HUDEP-2 (cell line): ENCODE measurements around the gene VAV3.
A peak's percentile ranks its signal among the peaks of the same experiment; 100 is the strongest.

Experiments used
- DNase-seq, 76 experiments: peaks; one replicate each; lab custom pipeline; 2025; ENCODE audit not compliant: unreplicated experiment in 76 of 76; lab: John Stamatoyannopoulos, UW

VAV3 gene

DNA sequence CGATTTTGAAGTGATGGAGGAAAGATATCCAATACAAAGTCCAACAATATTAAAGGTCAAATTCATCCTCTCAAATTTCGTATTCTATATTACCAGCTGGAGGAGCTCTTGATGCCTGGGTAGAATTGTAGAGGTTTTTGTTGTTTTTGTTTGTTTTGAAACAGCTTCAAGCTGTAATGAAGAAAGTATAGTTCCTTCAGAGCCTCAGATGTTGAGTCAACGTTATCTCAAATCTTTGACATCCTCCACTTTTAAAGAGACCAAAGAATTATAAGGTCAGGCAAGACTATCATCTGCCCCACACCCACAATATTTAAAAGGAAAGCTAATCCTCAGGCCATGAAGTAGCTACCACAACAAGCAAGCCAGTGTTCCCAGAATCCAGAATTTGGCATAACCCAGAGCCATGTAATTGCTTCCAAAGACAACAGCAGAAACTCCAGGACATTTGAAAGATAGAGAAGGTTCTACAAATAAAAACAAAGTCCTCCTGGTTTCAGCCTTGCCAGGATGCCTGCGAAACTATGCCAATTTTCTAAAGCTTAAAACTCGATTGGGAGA lies 24.9 kb downstream of the VAV3 start:
- DNase-seq = no peak

- no peak for DNase-seq
Measured at GRCh38 chr1:107939256-107939655, 25.7 kb downstream of the VAV3 start.

- peak in 6 of 76 experiments; percentile 6 to 27 (median 7) for DNase-seq
Measured at GRCh38 chr1:107936498-107937481, 28.2 kb downstream of the VAV3 start.

DNA sequence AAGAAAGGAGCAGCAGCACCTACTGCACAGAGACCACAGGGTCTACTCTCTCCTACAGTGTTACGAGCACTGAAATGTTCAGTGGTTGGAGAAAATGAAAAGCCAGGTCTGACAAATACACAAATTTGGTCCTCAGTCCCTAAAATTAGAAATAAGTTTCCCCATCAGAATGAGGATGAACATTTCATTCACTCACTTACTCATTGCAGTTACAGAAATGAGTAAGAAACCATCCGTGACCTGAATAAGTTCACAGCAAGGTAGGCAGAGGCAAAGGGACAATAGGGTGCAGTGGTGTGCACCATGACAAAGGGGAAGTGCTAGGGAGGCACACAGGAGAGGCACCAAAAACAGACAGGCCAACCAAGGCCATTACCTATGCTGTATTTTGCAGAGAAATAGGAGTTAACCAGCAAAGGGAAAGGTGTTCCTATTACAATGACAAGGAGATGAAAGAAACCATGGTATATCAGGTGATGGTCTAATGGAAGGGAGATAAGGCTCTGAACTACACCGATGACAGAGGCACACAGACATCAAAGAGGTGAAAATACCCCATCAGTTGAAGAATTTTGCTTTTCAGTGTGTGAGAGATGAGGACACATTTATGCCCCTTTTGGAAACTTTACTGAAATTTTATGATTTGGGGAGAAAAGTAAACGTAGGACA lies 29.4 kb downstream of the VAV3 start:
- no peak for DNase-seq

DNA sequence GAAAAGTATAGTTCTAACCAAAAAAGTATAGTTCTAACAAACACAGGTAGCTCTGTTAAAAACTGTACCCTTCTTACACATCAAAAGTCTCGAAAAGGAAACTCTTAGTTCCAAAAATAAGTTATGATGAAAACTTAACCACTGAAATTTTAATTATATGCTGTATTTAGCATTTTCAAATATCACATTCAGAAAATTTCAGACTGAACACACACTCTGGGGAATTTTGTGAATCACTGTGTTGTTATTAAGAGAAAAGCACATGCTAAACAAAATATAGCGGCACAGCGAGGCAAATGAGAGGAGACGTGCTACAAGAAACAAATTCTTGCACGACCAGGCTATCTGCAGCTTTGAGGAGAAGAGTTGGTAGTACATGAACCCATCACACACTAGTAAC lies 30.4 kb downstream of the VAV3 start:
- DNase-seq = no peak

DNA sequence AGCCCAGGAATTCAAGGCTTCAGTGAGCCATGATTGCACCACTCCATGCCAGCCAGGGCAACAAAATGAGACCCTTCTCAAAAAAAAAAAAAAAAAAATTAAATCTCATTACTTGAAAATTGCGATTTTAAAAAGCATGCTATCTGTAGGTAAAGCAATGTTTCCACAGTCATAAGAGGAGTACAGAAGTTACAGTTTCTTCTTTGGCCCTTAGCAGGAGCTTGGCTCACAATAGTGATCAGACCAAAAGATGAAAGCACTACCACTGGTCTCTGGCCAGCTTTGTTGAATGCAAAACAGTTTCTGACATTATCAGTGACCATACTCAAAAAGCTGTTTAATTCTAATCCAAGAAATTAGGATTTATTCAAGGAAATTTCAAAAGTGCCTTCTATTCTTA lies 31.2 kb downstream of the VAV3 start:
- no peak for DNase-seq

GRCh38 chr1:107930292-107930691 lies 34.7 kb downstream of the VAV3 start:
- no peak for DNase-seq

- DNase-seq = no peak
Measured at GRCh38 chr1:107927820-107928219, 37.2 kb downstream of the VAV3 start.

GRCh38 chr1:107926436-107927080 lies 38.4 kb downstream of the VAV3 start:
- DNase-seq = peak in 1 of 76 experiments; percentile 30

DNA sequence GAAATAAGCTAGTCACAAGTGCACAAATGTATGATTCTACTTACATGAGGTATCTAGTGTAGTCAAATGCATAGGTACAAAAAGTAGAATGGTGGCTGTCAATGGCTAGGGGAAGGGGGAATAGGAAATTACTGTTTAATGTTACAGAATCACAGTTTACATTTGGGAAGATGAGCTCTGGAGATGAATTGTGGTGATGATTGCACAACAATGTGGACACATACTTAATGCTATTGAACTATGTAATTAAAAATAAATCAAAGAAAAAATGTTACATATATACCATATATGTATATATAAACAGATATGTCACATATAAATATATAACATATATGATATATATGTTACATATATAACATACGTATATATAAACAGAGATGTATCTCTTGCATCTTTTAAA lies 39.4 kb downstream of the VAV3 start:
- no peak for DNase-seq

DNA sequence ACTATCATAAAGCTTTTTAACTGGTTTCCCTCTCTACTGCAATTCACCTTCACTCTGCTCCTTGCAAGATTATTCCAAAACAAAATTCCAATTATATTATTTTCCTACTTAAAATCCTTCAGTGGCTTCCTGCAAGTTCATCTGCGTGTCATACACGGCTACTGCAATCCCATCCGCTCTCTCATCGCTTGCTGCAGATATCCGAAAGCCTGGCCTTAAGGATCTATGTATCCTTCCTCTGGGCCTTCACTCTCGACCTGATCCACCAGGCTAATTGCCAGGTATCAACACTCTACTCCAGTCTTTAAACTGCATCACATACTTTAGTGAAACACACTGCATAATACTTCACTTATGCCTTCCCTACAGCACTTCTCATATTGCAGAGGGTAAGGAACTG lies 44.0 kb downstream of the VAV3 start:
- no peak for DNase-seq

GRCh38 chr1:107920561-107920960 lies 44.4 kb downstream of the VAV3 start:
- DNase-seq = no peak

DNA sequence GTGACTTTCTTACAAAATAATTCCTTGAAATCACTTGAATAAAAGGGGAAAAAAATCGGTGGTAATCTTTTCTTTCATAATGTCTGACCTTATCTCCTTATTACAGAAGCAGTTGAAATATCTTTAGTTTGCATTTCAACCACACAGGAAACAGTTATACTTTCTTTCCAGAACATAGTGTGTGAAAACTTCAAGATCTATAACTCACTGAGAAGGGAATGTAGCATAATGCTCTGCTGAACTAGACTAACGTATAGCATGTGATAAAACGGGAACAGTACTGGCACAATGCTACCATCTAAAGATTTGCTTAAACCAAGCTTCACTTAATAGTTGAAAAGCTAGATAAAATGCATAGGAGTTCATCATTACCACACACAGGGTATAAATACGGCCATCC lies 45.0 kb downstream of the VAV3 start:
- peak in 3 of 76 experiments; percentile 15 to 49 (median 48) for DNase-seq

GRCh38 chr1:107914119-107914765 lies 50.7 kb downstream of the VAV3 start:
- DNase-seq = no peak

DNA sequence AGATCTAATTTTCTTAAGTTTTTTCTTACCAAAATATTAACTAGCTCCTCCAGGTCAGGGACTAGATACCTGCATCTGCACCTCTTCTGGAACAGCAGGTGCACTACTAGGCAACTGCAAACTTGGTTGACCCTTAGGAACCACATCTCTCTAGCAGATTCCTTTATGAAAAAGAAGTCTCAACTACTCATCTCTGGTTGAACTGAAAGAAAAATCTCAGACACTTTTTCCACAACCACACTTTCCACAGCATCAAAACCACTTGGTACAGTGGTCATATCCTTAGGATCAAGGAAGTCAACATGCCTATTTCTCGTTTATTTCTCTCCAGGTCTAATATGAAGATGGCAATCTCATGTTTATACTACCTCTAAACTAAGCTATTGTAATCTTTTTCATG lies 52.3 kb downstream of the VAV3 start:
- DNase-seq = no peak

- DNase-seq = no peak
Measured at GRCh38 chr1:107900090-107900945, 64.7 kb downstream of the VAV3 start.

DNA sequence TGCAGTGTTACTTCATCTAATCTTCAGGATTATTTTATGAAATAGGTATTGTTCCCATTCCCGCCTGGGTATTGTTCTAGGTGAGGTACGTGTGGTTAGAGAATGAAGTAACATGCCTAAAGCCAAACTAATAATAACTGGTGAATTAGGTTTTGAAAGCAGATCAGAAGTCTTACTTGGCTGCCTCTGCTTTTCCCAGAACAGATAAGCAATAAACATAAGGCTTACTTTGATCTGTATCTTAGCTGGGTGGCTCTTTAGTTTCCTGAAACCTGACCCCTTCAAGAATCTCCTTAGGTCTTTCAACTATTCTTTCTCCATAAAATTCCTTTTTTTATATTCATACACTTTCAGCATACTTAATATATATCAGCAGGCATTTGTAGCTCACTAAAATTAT lies 65.3 kb downstream of the VAV3 start:
- DNase-seq = no peak

DNA sequence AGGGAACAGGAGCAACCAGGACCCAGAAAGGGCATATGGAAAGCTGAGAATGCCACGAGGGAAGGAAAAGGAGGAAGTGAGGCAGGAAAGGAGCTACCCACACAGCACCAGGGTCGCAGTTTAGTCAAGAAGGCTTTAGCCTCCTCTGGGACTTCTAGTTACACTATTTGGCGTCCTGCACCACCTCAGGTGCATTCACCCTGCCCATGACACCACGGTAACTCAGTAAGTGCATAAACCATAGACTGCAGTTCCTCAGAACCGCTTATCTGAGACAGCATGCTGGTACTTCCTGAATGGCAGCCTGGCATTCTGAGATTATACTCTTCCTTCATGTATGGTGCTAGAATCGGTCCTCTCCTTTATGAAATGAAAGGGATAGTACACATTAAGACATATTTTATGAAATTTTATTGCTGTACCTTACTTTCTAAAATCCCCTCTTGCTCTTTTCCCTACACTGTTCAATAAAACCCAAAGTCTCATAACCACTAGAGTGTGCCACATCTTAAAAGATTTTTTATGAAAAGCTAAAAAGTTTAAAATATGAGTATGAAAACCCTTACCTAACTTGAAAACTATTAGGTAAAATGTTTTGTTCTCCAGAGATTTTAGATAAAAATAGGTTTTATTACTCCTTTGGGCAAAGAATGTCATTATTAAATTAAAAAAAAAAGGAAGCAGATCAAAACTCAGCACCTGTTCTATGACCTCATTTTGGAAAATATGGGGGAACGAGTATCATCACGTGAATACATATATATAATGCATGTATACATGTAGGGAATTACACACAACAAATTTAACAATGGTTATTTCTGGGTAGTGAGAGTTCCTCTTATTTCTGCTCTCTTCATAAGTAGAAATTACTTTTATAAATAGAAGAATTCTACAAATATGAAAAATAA lies 67.3 kb downstream of the VAV3 start:
- DNase-seq = peak in 18 of 76 experiments; percentile 0 to 59 (median 18)

DNA sequence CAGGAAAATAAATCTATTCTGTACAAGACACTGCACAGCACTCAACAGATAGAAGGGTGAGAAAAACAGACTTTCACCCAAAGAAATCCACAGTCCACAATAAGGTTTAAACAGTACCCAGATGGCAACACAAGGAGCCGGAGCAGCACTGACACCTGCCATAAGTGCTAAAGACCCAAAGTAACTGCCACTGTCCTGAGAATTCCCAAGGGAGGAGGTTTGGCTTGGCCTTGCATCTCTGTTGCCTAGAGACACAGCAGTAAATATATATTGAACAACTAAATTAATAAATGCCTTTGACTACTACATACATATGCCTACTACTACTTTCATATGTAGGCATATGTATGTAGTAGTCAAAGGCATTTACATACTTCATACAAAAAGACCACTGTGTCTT lies 68.0 kb downstream of the VAV3 start:
- no peak for DNase-seq
